ENCODE measurements around the gene CACNB2. TPM values are rescaled to one million over a fixed set of nuclear protein-coding genes. Genes with fewer than 3 reads are reported as not detected.

Gene CACNB2
- total RNA-seq, 1 experiment from 2014 or later = 3.2 TPM

DNA sequence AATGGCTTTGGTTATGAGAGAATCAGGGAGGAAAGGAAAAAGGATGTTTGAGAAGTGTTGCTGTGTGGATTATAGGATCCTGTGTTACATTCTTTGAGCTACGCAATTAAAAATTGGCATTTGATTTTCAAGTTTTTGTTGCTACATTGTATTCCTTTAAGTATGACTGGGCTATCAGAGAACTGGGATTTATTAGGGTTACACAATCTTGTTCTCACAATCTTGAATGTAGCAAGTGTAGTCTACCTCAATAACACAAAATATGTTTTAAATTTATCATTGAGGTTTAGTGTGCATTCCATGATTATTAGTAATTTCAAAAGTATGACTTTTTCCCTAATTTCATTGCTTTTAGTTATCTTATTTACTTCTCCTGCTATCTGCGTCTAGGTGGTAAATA, 113.9 kb downstream of the CACNB2 start:
- no peaks in the 10 kb centered on the region for H3K27me3 Mint-ChIP-seq (ENCODE audit: low read depth)
- ChIA-PET POLR2A (no interaction called here), CTCF (no interaction called here)
- no peak for DNase-seq (ENCODE audit: low spot score)
- TF ChIP-seq, protein P1, sequence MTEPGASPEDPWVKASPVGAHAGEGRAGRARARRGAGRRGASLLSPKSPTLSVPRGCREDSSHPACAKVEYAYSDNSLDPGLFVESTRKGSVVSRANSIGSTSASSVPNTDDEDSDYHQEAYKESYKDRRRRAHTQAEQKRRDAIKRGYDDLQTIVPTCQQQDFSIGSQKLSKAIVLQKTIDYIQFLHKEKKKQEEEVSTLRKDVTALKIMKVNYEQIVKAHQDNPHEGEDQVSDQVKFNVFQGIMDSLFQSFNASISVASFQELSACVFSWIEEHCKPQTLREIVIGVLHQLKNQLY (CRISPR knock-in tag; IDR thresholded peaks at IDR 0.05) = no peak
- TF ChIP-seq IRF2 (CRISPR knock-in tag; IDR thresholded peaks at IDR 0.05; ENCODE audit: borderline replicate concordance, low read depth) (no peak), ESRRA (CRISPR knock-in tag; IDR thresholded peaks at IDR 0.05; ENCODE audit: borderline replicate concordance) (no peak), FOXK1 (CRISPR knock-in tag; IDR thresholded peaks at IDR 0.05) (no peak), RORB (CRISPR knock-in tag; IDR thresholded peaks at IDR 0.05) (no peak), ZNF263 (CRISPR knock-in tag; IDR thresholded peaks at IDR 0.05; ENCODE audit: low read depth) (no peak), TP53 (CRISPR knock-in tag; IDR thresholded peaks at IDR 0.05) (no peak), FOXP1 (CRISPR knock-in tag; IDR thresholded peaks at IDR 0.05; ENCODE audit: borderline replicate concordance) (no peak), NR1H2 (CRISPR knock-in tag; IDR thresholded peaks at IDR 0.05) (no peak), CREM (CRISPR knock-in tag; IDR thresholded peaks at IDR 0.05) (no peak), ZNF219 (CRISPR knock-in tag; IDR thresholded peaks at IDR 0.05; ENCODE audit: borderline replicate concordance) (no peak), ATF1 (CRISPR knock-in tag; IDR thresholded peaks at IDR 0.05) (no peak)
- TF ChIP-seq, protein P2, sequence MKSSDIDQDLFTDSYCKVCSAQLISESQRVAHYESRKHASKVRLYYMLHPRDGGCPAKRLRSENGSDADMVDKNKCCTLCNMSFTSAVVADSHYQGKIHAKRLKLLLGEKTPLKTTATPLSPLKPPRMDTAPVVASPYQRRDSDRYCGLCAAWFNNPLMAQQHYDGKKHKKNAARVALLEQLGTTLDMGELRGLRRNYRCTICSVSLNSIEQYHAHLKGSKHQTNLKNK (CRISPR knock-in tag; IDR thresholded peaks at IDR 0.05) = no peak
- TF ChIP-seq, protein P3, sequence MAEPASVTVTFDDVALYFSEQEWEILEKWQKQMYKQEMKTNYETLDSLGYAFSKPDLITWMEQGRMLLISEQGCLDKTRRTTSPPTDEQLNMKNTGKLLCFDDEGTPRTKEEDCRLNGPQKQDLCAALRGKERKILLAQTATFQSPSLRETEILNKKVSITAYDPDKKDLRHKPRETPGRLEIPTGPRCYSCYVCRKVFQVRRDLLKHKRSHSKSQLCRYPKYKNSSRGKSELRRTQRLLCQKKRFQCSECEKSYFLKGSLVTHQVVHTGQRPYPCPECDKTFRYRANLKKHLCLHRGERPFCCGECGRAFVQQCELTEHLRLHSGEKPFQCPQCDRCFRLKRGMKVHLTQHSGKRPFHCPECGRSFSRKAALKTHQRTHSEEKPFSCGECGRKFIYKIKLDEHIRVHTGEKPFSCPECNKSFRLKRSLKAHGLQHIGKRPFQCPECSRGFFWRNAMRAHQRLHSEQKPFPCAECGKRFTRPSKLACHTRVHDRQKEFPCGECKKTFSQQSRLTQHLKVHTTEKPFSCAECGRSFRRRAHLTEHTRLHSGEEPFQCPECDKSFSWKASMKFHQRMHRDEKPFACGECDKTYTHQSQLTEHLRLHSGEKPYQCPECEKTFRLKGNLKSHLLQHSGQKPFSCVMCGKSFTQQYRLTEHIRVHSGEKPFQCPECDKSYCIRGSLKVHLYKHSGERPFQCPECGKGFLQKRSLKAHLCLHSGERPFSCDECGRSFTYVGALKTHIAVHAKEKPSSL (CRISPR knock-in tag; conservative IDR thresholded peaks at IDR 0.05) = no peak
- TF ChIP-seq, protein P4, sequence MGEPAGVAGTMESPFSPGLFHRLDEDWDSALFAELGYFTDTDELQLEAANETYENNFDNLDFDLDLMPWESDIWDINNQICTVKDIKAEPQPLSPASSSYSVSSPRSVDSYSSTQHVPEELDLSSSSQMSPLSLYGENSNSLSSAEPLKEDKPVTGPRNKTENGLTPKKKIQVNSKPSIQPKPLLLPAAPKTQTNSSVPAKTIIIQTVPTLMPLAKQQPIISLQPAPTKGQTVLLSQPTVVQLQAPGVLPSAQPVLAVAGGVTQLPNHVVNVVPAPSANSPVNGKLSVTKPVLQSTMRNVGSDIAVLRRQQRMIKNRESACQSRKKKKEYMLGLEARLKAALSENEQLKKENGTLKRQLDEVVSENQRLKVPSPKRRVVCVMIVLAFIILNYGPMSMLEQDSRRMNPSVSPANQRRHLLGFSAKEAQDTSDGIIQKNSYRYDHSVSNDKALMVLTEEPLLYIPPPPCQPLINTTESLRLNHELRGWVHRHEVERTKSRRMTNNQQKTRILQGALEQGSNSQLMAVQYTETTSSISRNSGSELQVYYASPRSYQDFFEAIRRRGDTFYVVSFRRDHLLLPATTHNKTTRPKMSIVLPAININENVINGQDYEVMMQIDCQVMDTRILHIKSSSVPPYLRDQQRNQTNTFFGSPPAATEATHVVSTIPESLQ (CRISPR knock-in tag; IDR thresholded peaks at IDR 0.05) = no peak
- TF ChIP-seq, protein P5, sequence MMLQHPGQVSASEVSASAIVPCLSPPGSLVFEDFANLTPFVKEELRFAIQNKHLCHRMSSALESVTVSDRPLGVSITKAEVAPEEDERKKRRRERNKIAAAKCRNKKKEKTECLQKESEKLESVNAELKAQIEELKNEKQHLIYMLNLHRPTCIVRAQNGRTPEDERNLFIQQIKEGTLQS (CRISPR knock-in tag; conservative IDR thresholded peaks at IDR 0.05) = no peak
- TF ChIP-seq, protein P6, sequence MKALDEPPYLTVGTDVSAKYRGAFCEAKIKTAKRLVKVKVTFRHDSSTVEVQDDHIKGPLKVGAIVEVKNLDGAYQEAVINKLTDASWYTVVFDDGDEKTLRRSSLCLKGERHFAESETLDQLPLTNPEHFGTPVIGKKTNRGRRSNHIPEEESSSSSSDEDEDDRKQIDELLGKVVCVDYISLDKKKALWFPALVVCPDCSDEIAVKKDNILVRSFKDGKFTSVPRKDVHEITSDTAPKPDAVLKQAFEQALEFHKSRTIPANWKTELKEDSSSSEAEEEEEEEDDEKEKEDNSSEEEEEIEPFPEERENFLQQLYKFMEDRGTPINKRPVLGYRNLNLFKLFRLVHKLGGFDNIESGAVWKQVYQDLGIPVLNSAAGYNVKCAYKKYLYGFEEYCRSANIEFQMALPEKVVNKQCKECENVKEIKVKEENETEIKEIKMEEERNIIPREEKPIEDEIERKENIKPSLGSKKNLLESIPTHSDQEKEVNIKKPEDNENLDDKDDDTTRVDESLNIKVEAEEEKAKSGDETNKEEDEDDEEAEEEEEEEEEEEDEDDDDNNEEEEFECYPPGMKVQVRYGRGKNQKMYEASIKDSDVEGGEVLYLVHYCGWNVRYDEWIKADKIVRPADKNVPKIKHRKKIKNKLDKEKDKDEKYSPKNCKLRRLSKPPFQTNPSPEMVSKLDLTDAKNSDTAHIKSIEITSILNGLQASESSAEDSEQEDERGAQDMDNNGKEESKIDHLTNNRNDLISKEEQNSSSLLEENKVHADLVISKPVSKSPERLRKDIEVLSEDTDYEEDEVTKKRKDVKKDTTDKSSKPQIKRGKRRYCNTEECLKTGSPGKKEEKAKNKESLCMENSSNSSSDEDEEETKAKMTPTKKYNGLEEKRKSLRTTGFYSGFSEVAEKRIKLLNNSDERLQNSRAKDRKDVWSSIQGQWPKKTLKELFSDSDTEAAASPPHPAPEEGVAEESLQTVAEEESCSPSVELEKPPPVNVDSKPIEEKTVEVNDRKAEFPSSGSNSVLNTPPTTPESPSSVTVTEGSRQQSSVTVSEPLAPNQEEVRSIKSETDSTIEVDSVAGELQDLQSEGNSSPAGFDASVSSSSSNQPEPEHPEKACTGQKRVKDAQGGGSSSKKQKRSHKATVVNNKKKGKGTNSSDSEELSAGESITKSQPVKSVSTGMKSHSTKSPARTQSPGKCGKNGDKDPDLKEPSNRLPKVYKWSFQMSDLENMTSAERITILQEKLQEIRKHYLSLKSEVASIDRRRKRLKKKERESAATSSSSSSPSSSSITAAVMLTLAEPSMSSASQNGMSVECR (CRISPR knock-in tag; IDR thresholded peaks at IDR 0.05; ENCODE audit: borderline replicate concordance) = no peak
- TF ChIP-seq, protein P7, sequence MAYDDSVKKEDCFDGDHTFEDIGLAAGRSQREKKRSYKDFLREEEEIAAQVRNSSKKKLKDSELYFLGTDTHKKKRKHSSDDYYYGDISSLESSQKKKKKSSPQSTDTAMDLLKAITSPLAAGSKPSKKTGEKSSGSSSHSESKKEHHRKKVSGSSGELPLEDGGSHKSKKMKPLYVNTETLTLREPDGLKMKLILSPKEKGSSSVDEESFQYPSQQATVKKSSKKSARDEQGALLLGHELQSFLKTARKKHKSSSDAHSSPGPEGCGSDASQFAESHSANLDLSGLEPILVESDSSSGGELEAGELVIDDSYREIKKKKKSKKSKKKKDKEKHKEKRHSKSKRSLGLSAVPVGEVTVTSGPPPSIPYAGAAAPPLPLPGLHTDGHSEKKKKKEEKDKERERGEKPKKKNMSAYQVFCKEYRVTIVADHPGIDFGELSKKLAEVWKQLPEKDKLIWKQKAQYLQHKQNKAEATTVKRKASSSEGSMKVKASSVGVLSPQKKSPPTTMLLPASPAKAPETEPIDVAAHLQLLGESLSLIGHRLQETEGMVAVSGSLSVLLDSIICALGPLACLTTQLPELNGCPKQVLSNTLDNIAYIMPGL (CRISPR knock-in tag; IDR thresholded peaks at IDR 0.05) = no peak
- TF ChIP-seq, protein P8, sequence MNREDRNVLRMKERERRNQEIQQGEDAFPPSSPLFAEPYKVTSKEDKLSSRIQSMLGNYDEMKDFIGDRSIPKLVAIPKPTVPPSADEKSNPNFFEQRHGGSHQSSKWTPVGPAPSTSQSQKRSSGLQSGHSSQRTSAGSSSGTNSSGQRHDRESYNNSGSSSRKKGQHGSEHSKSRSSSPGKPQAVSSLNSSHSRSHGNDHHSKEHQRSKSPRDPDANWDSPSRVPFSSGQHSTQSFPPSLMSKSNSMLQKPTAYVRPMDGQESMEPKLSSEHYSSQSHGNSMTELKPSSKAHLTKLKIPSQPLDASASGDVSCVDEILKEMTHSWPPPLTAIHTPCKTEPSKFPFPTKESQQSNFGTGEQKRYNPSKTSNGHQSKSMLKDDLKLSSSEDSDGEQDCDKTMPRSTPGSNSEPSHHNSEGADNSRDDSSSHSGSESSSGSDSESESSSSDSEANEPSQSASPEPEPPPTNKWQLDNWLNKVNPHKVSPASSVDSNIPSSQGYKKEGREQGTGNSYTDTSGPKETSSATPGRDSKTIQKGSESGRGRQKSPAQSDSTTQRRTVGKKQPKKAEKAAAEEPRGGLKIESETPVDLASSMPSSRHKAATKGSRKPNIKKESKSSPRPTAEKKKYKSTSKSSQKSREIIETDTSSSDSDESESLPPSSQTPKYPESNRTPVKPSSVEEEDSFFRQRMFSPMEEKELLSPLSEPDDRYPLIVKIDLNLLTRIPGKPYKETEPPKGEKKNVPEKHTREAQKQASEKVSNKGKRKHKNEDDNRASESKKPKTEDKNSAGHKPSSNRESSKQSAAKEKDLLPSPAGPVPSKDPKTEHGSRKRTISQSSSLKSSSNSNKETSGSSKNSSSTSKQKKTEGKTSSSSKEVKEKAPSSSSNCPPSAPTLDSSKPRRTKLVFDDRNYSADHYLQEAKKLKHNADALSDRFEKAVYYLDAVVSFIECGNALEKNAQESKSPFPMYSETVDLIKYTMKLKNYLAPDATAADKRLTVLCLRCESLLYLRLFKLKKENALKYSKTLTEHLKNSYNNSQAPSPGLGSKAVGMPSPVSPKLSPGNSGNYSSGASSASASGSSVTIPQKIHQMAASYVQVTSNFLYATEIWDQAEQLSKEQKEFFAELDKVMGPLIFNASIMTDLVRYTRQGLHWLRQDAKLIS (CRISPR knock-in tag; IDR thresholded peaks at IDR 0.05; ENCODE audit: borderline replicate concordance) = no peak
- ATAC-seq = no peak
- no peak overlapping the region for H3K4me3 Mint-ChIP-seq
- no peaks in the 10 kb centered on the region for H3K36me3 Mint-ChIP-seq
- H3K4me1 Mint-ChIP-seq = no peaks in the 10 kb centered on the region
- no peak overlapping the region for H3K27ac Mint-ChIP-seq
- no peaks in the 10 kb centered on the region for H3K9me3 Mint-ChIP-seq
